GM18861 (cell line): ENCODE measurements around the gene NOTCH1.

ENCODE experiments used
- ATAC-seq: cut with Tn5 transposase; IDR thresholded peaks from one replicate; pipeline ENCODE4 v1.9.1; 2021; ENCODE audit not compliant: unreplicated experiment

Gene NOTCH1

DNA sequence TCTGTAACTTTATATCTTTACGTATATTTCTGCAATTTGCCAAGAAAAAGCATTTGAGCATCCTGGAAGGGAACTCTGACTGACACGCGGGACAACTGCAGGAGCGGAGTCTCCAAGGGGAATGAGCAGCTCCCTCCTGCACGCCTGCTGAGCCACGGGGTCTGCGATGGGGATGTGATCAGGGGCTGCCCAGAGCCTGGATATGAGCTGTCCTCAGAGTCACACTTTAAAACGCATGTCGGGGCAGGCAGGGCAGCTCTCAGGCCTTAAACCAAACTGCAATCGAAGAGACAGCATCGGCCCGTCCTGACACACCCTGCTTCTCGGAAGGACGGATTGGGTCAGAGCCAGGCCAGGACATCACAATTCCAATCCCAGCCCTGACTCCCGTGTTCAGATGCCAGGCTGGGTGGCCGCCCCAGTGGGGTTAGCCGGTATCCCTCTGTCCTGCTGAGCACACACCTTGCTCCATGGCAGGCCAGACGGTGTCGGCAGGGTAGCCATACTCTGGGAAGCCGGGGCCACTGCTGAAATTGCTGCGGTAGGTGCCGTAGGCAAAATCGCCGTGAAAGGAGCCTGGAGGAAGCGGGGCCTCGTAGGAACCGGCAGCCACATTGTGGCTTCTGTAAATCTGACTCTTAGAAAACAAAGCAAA lies 80.2 kb downstream of the NOTCH1 start:
- no peak for ATAC-seq

DNA sequence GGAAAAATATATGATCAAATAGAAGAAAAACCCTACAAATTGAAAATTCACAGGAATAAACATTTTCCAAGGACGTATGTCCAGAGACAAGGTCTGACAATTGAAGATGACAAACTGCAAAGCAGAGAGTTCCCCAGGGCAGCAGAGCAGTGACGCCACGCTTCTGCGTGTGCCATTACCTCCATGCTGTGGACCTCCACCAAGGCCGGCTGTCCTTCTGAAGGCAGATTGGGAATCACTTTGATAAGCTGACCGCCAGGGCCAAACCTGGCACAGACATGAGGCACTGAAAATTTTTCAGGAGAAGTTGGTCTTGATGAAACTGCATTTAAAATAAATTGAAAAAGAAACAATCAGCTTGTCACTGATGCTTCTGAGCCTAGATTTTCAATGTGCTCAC lies 81.6 kb downstream of the NOTCH1 start:
- ATAC-seq = no peak

DNA sequence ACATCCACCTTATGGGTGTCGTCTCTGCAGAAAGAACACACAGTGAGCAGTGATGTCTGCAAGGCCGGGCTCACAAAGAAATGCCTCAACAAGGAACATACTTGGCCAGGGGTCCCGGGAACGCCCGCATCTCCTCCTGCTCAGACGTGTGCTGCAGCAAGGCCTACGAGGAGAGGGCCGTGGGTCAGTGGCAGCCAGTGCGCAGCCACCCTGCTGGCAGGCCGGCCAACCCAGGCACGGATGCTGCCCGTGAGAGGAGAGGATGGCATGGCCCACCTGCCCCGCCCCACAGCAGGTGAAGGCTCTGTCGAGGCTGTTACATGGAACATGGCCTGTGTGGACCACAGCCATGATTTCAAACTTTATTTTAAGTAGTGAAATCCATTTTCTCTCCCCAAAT lies 82.3 kb downstream of the NOTCH1 start:
- ATAC-seq = no peak

DNA sequence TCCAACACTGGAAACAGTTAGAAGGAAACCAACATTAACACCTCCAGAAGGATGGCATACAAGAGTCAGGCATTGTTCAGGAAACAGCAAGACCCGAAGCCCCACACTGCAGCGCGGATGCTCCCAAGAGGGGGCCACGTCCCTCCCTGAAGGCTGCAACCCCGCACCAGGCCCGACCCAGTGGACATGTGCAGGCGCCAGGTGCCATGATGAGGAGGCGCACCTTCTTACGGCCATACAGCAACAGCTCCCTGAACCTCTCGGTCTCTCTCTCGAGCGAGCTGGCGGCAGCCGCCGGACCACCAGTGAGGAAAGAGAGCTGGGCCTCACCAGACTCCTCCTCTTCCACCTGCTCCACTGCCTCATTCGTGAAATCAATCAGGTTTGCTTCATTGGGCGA lies 83.2 kb downstream of the NOTCH1 start:
- ATAC-seq = no peak

GRCh38 chr9:136460772-136461325 lies 85.0 kb downstream of the NOTCH1 start:
- ATAC-seq = no peak

- no peak for ATAC-seq
Measured at GRCh38 chr9:136459425-136459824, 86.4 kb downstream of the NOTCH1 start.

GRCh38 chr9:136457326-136457725 lies 88.5 kb downstream of the NOTCH1 start:
- ATAC-seq = no peak

- ATAC-seq = no peak
Measured at GRCh38 chr9:136456258-136456657, 89.6 kb downstream of the NOTCH1 start.

- no peak for ATAC-seq
Measured at GRCh38 chr9:136455043-136456002, 90.5 kb downstream of the NOTCH1 start.

DNA sequence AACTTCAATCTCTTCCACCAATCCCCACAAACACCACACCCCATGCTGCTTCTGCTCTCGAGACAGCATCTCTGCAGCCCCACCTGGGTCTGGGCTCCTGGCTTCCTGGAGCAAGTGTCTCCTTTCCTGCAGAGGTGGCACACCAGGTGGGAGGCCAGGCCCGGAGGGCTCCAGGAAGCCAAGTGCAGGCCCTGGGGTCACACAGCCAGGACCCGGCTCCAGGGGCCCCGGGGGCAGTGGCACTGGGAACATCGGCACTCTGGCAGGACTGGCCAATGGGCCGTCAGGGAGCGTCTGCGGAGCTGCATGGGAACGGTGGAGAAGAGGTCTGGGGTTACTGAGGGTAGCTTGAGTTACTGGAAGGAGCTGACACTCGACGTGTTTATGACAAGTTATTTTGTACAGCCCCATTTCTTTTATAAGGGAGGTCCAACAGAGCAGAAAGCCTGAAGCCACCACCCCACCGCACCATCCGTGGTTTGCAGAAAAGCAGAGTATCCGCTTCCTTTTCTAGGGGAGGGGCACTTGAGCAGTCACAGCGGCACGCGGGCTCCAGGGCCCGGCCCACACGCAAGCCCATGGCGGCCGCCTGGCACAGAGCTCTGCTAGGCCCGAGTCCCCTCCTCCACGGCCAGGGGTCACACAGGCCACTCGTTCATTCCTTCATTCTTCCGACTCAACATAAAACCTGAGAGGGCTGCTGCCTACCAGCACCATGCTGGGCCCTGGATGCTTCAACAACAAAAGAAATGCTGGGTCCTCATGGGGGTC lies 91.6 kb downstream of the NOTCH1 start:
- no peak for ATAC-seq

DNA sequence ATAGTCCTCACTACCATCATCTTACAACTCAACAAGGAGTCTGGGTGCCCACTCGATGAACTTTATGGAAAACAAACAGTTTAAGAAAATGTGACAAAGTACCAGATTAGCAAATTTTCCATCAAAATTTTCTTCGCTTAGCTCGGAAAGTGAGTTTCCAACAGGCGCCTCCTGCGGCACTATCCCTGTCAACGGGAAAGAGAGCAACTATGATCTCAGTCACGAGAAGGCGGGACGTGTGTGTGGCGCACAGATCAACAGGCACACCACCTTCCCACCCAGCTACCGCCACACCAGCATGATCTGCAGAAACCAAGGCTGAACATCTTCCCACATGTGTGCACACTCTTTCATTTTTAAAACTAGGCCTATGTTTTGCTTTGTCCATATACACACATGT lies 92.5 kb downstream of the NOTCH1 start:
- no peak for ATAC-seq

- ATAC-seq = no peak
Measured at GRCh38 chr9:136451221-136451877, 94.5 kb downstream of the NOTCH1 start.

GRCh38 chr9:136448655-136449054 lies 97.2 kb downstream of the NOTCH1 start:
- ATAC-seq = no peak

DNA sequence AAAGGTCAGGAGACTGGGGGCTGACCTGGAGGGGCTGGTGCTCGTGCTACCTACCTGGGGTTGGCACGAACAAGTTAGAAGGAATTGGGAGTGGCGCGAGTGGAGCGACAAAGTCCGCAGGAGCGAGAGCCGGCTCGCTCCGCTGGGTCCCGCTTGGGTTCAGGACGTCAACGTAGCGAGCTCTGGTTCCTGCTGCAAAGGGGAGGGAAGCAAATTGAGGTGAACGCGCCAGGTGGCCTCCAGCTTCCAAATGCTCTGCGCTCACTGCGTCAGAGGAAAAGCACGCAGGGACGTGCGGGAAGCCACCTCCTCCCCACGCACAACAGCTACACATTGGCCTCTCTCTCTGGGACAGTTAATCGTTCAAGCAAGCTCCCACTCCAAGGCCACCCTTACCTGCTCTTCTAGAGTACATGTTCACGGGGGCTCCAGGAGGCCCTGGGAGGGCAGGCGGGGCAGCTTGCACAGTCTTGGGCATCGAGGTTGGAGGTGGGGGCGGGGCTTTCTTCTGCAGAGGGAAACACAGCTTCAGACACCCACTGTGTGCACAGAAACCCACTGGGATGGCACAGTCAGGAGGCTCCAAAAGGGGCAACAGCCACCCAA lies 98.6 kb downstream of the NOTCH1 start:
- no peak for ATAC-seq

DNA sequence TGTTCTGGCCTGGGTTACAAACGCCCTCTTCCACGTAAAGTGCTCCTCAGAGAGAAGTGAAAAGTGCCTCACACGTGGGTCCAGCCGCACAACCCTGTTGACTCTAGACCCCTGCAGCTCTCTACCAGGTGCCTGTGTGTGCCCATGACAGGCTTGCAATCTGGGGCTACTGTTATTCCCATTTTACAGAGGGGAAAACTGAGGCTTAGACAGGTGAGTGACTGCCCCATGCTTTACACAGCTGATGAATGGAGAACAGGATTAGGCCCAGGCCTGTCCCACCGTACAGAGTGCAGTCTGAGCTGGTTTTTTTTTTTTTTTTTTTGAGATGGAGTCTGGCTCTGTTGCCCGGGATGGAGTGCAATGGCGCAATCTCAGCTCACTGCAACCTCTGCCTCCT lies 100.0 kb downstream of the NOTCH1 start:
- no peak for ATAC-seq
